AG08395 (cell line): Measurements from ENCODE around the gene NDUFS8.

Source experiments
- DNase-seq: peaks from one replicate; pipeline ENCODE4 v3.0.0; 2012; ENCODE audit warnings: mixed read lengths, low spot score

Gene NDUFS8

GRCh38 chr11:68049509-68050370 lies 19.3 kb downstream of the NDUFS8 start:
- DNase-seq: no peak

DNA sequence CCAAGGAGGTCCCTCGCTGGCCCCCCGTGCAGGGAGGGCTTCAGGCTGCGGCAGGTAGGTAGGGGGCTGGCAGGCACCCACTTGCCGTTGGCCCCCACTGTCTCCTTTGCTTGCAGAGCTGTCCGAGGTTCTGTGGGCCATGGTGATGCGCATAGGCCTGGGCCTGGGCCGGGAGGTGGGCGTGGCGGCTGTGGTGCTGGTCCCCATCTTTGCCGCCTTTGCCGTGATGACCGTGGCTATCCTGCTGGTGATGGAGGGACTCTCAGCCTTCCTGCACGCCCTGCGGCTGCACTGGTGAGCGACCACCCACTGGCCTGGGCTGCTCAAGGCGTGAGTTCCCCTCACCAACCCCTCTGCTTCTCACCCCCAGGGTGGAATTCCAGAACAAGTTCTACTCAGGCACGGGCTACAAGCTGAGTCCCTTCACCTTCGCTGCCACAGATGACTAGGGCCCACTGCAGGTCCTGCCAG lies 19.9 kb downstream of the NDUFS8 start:
- no peak for DNase-seq

DNA sequence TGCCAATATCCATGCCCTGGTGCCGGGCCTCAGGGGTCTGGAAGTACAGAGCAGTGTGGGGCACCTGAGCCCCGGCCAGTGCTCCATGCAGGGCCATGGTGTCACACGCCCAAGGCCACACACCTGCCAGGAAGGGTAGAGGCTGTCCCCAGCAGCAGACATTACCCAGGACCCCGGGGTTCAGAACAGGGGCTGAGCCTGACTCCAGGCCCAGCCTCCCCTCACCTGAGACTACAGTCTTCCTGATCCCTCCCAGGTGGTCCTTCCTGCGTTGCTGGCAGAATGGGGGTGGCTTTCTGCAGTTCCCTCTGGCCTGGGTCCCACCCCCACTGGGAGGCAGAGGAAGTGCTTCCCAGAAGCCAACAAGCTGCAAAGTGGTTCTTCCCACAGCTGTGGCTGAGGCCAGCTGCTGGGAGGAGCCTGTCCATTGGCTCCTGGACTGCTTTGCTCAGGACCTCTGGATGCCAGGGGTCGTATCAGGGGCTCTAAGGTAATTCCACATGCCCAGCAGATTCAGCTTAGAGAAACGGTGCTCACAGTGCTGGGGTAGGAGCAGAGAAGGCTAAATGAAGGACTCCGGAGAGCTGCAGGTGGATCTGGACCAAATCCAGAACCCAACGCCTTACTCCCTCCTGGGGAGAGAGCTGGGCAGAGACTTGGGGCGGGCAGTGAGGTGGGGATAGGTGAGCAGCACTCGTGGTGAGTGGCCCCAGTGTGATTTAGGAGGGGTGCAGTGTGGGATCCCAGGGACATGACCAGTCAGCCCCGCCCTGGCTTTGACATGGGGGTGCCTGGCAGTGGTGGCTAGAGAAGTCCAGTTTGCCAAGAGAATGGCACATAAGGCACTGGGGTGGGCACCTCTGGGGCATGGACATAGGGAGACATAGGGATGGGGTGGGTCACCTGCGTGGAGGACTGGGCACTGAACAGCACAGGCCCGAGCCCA lies 21.0 kb downstream of the NDUFS8 start:
- no peak for DNase-seq

GRCh38 chr11:68052137-68052873 lies 21.8 kb downstream of the NDUFS8 start:
- no peak for DNase-seq

DNA sequence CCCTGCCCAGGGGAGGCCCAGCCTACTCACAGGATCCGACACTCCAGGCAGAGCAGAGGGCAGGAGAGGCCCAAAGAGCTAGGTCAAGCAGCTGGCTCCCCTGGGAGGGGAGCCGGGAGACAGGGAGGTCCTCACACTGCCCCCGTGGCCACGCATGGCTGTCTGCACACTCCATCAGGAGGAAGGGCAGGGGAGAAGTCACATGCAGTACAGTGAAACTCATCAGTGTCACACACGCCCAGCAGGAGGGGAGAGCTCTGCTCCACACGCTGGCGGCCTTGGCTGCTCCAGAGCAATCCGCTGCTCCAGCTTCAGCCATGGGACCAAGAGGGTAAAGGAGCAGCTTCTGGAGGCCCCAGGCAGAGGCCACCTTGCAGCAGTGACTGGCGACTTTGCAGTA lies 22.6 kb downstream of the NDUFS8 start:
- DNase-seq: no peak

DNA sequence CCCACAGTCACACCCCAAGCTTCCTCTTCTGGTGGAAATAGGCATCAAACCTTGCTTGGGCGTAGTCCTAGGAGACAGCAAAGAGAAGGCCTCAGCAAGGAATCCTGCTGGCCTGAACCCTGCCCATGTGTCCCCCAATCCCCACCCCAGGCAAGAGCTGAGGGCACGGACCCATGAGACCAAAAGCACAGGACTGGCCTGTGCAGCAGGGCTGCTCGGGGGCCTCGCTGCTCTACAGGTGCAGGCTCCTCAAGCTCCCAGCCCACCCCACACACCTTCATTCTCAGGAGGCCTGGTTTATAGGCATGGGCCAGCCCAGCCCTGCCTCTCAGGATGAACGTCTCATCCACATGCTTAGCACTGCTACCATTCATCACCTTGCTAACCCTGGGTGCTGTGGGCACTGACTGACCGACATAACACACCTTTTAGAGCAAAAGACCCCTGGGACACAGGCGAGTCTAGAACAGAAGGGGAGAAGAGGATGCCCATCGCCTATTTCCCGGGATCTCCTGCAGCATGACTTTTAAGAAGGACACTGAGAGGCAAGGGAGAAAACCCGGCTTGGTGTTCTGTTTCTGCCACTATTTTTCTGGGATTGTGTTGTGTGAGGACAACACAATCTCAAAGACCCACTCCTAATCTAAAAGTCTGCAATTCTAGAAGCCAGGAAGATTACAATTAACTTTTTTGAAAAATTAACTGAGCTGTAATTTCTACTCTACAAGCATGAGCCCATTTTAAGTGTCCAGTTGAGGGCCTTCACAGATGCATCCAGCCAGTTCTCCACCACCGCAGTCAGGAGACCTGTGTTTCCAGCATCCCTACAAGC lies 23.7 kb downstream of the NDUFS8 start:
- DNase-seq: no peak

DNA sequence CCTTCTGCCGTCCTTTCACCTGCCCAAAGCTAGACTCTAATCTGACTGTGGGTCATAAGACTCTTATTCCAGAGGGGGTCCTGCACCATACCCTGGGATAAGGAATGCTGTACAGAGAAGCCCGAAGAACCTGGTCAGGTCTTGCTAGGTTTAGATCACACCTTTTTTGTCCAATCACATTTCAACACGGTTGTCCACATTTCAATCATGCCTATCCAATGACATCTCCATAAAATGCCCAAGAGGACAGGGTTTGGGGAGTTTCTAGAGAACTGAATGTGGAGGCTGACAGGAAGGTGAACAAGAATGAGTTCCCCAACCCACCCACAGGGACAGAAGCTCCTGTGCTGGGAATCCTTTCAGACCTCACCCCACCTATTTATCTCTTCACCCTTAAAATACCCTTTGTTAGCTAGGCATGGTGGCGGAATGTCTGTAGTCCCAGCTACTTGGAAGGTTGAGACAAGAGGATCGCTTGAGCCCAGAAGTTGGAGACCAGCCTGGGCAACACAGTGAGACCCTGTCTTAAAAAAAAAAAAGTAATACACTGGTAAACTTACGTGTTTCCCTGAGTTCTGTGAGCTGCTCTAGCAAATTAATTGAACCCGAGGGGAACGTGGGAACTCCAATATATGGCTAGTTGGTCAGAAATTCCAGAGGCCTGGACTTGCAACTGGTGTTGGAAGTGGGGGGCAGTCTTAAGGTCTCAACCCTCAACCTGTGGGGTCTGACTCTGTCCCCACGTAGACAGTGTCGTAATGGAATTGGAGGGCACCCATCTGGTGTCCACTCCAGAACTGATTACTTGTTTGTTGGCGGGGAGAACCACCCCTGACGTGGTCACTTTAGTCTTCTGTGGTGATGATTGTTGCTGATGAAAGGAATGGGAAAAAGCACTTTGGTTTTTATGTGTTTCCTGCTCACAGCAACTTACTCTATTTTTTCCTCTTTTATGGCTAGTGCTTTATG lies 26.1 kb downstream of the NDUFS8 start:
- DNase-seq: no peak

GRCh38 chr11:68057807-68058206 lies 27.3 kb downstream of the NDUFS8 start:
- no peak for DNase-seq

GRCh38 chr11:68061508-68061907 lies 31.0 kb downstream of the NDUFS8 start:
- no peak for DNase-seq

DNA sequence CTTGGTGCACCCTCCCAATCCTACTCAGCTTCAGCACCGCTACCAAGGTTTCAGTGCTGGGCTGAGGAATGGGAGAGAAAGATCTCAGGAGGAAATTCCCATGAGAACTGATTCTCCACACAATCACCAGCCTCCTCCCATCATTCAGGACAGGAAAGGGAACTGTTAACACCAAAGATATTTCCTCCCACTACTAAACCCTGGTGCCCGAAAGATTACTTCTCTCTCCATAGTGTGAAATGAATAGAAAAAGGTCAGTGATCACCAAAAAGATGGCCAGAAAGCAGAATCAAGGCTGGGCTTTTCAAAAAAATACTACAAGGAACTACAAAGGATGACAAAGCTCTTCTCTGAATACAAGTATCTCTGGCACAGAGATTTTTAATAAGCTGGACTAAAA lies 34.4 kb downstream of the NDUFS8 start:
- no peak for DNase-seq

GRCh38 chr11:68065841-68066240 lies 35.4 kb downstream of the NDUFS8 start:
- DNase-seq: no peak

- no peak for DNase-seq
Measured at GRCh38 chr11:68066742-68067141, 36.3 kb downstream of the NDUFS8 start.

- no peak for DNase-seq
Measured at GRCh38 chr11:68067991-68068390, 37.5 kb downstream of the NDUFS8 start.

GRCh38 chr11:68071281-68072048 lies 41.0 kb downstream of the NDUFS8 start:
- no peak for DNase-seq

DNA sequence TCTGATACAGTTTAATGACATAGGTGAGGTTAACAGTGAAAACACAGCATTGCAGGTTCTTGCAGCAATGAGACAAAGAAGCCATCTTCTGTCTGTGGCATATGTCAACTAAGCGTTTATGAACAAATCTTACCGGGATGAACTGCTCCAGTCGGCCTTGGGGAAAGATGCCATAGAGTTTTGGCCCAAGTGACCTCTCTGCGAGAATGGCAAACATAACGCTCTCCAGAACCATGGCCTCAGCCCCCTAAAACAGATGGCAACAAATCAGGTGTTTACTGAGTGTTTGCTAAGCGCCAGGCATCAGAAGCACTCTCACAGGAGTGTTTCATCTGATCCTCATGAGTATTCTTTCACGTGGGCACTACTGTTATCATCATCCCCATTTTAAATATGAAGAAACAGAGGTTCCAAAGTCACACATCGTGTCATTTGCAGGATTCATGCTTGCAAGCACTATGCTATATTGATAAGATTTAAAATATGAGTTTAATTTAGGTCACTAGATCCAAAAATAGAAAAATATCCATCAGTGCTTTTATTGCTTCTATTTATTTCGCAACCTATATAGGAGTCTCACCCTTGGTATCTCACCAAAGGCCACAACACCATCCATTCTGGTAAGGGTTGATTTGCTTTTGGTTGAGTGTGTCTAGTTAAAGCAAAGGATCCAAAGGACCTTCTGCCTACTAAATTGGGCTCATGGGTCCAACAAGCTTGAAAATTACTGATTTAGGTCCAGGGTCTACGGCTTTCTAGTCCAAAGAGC lies 44.3 kb downstream of the NDUFS8 start:
- no peak for DNase-seq

- no peak for DNase-seq
Measured at GRCh38 chr11:68076371-68077042, 46.0 kb downstream of the NDUFS8 start.

DNA sequence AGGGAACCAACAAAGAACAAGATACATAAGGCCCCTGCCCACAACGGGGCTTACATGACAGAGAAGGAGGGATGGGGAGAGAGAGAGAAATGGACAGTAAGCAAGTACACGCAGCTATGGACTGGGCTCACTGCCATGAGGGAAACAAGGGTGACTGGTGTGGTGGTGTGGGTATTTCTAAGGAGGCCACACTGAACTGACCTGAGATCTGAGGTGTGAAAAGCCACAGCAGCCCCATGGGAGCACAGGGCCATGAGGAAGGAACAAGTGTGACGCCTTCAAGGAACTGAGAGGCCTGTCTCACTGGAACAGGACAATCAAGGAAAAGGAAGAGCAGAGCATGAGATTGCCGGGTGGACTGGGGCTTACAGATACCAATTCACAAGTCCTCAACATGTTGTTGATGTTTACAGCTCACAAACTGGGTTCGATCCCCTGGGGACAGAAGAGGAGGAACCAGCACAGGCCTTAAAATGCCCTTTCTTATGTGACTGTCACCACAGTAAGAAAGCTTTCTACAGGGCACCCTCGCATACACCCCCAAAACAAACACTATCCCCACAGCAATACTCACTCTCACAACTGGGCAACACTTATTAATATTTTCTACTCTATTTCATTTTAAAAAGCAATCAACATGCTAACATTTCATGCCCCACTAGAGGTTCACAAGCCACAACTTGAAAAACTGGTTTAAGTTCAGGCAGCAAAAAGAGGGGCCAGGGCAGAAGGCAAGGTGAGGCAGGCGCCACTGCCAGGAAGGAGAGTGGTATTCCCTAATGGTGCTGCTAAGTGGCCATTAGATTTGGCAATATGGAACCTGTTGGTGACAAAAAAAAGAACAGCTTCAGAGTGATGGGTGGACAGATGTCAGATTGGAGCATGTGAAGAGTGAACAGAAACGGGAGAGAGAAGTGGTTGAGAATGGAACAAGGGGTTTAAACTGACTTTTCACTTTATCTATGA lies 47.4 kb downstream of the NDUFS8 start:
- no peak for DNase-seq
